AG20443 (cell line): Measurements from ENCODE around the gene SPHK1.
"Not testable (repeated sequence)": the region's sequence is repeated elsewhere in the genome, so short reads cannot be mapped to it uniquely, and the experiment has no call there.

Source experiments
- DNase-seq: peaks from one replicate; pipeline ENCODE4 v3.0.0; 2012; ENCODE audit warnings: low spot score, mixed read lengths

The SPHK1 gene, protein sequence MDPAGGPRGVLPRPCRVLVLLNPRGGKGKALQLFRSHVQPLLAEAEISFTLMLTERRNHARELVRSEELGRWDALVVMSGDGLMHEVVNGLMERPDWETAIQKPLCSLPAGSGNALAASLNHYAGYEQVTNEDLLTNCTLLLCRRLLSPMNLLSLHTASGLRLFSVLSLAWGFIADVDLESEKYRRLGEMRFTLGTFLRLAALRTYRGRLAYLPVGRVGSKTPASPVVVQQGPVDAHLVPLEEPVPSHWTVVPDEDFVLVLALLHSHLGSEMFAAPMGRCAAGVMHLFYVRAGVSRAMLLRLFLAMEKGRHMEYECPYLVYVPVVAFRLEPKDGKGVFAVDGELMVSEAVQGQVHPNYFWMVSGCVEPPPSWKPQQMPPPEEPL

GRCh38 chr17:76384222-76384986 lies at the start of gene SPHK1:
Gene SPHK1 (plus strand): TSS chr17:76384609. CDS start chr17:76385645, 1,036 bp downstream.
- DNase-seq: peak; percentile 94

DNA sequence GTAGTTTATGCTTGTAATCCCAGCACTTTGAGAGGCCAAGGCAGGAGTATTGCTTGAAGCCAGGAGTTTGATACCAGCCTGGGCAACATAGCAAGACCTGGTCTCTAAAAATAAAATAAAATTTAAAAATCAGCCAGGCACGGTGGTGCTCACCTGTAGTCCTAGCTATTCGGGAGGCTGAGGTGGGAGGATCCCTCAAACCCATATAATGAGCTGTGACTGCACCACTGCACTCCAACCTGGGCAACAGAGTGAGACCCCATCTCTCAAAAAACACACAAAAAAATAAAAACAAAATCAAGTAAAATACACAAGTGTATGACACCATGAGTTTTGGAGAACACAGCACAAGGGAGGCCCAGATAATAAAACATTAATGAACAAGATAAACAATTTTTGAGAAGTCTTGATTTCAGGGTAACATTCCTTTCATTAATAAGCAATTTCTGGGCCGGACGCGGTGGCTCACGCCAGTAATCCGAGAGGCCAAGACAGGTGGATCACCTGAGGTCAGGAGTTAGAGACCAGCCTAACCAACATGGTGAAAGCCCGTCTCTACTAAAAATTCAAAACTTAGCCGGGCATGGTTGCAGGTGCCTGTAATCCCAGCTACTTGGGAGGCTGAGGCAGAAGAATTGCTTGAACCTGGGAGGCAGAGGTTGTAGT lies 48.6 kb upstream of the SPHK1 start:
- DNase-seq: no peak

GRCh38 chr17:76336756-76337412 lies 47.5 kb upstream of the SPHK1 start:
- no peak for DNase-seq

GRCh38 chr17:76337413-76337777 lies 47.0 kb upstream of the SPHK1 start:
- peak; percentile 61 for DNase-seq

DNA sequence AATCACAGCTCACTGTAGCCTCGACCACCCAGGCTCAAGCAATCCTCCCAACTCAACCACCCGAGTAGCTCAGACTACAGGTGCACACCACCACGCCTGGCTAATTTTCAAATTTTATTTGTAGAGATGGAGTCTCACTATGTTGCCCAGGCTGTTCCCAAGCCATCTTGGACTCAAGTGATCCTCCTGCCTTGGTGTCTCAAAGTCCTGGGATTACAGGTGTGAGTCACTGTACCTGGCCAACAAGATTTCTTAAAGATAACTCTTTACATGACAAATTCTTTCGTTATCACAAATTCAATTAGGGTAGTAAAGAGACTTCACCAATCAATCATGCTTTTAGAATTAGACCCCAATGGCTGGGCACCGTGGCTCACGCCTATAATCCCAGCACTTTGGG lies 43.1 kb upstream of the SPHK1 start:
- no peak for DNase-seq

DNA sequence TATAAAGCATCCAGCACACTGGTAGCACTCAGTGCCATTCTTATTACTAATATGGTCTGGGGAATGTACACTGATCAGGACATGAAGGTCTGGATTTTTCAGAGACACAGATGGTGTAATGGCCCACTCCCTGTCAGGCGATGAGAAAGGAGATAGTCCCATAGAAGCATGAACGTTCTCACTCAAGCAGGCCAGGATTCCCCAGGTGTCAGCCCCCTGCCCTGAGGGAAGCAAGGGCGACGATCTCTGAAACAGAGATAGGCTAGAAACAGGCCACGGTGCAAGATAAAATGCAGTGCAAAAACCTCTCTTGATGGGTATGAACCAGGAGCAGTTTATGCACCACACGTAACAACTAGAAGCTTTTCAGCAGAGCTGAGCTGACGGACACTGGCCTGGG lies 41.3 kb upstream of the SPHK1 start:
- no peak for DNase-seq

DNA sequence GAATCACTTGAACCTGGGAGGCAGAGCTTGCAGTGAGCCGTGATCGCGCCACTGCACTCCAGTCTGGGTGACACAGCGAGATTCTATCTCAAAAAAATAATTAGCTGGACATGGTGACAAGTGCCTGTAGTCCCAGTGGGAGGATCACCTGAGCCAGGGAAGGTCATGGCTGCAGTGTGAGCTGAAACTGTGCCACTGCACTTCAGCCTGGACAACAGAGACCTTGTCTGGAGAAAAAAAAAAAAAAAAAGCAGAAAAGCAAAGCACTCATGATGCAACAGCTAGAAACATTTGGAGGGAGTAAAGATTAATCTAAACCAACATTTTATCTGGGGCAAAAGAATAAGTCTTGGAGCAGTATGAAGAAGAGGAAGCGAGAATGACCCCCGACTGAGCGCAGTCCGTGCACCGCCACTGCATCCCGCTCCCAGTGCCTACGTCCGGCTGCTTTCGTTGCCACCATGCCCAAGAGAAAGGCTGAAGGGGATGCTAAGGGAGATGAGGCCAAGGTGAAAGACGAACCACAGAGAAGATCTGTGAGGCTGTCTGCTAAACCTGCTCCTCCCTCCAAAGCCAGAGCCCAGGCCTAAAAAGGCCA lies 38.9 kb upstream of the SPHK1 start:
- no peak for DNase-seq

- DNase-seq: not testable (repeated sequence)
Measured at GRCh38 chr17:76346936-76347335, 37.5 kb upstream of the SPHK1 start.

DNA sequence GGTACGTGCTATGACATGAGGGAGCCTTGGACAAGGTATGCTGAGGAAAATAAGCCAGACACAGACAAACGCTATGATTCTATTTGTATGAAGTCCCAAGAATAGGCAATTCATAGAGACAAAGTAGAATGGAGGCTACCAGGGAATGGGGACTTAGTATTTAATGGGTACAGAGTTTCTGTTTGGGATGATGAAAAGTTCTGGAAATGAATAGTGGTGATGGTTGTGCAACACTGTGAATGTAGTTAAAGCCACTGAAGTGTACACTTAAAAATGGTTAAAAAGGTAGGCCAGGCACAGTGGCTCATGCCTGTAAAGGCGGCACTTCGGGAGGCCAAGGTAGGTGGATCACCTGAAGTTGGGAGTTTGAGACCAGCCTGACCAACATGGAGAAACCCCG lies 33.9 kb upstream of the SPHK1 start:
- no peak for DNase-seq

GRCh38 chr17:76351526-76352071 lies 32.8 kb upstream of the SPHK1 start:
- no peak for DNase-seq

- DNase-seq: peak; percentile 70
Measured at GRCh38 chr17:76353004-76353598, 31.3 kb upstream of the SPHK1 start.

DNA sequence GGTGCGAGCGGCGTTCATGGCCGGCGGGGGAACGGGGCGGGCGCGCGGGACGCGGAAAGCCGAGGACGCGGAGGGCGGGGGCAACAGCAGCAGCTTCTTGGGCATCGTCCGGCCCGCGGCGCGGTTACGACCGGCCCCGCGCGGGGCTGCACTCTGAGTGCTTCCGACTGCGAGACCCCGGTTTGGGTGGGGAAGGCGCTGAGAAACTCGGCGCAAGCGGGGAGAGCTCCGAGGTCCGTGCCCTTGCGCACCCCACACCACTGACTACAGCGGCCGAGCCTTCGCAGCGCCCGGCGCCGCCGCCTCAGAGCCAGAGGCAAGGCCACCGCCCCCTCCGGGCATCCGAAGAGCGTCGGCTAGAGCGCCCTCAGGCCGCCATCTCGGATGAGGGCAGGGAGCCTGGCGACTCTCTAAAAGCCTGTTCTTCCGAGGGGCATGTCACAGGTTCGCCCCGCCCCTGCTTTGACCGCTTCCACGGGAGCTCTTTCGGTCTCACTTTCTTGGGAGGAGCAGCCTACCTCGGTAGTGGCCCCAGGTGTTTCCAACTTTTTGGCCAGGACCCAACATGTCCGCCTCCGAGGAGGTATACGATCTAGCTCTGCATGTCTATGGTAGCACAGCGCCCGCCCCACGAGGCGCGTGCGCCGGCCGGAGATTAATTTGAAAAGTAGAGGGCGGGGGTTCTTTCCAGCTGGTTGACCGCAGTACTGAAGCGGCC lies 30.7 kb upstream of the SPHK1 start, which contains the start of gene PRPSAP1:
Gene PRPSAP1, minus strand, starts transcription at position 318 of the 718 bp plus-strand sequence. Its CDS starts 213 bp downstream, at position 105.
- DNase-seq: peak; percentile 96

DNA sequence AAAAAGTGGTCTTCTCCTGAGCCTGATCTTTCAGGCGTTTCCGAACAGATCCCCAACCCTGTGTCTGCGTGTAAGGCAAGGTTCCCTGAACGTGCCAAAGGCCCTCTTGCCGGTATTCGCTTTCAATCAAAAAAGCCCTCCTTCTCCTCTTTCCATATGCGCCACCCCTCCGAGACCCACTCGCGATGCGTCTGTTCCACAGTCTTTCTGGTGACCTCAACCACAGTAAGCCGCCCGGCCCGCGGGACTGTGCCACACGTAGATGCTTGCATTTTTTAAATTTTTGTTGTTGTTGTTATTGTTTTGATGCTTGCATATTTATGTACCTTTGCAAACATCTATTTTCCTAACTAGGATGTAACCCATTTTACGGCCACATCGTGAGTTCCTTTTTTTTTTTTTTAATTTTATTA lies 30.1 kb upstream of the SPHK1 start:
- no peak for DNase-seq

DNA sequence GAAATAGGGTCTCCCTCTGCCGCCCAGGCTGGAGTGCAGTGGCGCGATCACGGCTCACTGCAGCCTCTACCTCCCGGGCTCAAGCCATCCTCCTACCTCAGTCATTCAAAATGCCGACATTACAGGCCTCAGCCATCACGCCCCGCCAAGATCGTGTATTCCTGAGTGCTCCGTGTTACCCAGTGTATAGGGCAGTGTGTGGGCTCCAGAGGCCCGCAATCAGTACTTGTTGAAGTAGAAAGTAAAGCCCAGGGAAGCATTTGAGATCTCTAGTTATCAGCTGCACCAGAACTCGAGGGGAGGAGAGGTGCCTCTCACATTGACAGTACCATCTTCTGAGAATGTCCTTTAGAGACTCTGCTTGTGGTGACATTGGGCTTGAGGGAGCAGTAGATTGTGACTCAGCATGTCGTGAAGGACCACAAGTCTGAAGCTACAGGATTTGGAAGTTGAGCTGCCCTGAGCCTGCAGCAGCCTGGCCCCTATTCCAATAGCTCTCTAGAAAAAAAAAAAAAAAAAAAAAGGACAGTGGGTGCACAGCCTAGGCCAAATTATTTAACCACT lies 29.6 kb upstream of the SPHK1 start:
- no peak for DNase-seq

- no peak for DNase-seq
Measured at GRCh38 chr17:76356803-76357456, 27.5 kb upstream of the SPHK1 start.

- no peak for DNase-seq
Measured at GRCh38 chr17:76357597-76358158, 26.7 kb upstream of the SPHK1 start.

DNA sequence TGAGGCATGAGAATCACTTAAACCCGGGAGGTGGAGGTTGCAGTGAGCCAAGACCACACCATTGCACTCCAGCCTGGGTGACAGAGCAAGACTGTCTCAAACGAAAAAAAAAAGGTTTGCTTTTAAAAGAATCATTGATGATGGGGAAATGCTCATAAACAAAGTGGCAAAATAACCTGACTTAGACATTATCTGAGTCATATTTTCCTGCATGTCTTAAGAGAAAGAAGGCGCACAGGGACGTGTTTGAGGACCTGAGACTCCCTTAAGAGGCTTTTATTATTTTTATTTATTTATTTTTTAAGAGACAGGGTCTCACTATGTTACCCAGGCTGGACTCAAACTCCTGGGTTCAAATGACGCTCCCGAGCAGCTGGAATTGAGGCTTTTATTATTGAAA lies 25.0 kb upstream of the SPHK1 start:
- DNase-seq: no peak

DNA sequence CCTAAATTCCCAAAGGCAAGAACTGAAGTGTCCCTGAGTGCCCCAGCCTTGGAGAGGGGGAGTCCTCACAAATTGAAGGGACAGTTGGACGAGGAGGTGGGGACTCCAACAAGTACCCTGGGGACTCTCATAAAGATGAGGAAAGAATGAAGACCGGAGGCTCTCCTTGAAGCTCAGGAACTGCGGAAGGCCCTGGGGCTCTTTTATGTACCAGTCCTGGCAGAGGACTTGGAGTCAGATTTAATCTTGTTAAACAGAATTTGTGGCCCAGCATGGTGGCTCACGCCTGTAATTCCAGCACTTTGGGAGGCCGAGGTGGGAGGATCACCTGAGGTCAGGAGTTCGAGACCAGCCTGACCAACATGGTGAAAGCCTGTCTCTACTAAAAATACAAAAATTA lies 24.6 kb upstream of the SPHK1 start:
- not testable (repeated sequence) for DNase-seq

DNA sequence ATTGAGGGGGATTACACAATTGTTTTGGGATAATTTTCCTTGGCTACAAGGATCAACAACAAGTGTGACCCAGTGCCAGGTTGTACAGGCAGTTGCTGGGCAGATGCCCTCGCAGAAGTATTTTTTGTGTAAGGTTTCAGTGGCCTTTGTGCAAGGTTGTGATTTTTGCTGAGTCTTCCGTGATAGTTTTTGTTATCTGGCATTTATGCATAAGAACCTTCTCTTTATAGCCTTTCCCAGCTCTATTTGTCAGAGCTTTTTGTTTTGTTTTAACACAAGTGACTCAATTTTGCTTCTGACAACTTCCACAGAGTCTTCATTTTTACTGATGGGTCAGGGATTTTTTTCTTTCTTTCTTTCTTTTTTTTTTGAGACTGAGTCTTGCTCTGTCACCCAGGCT lies 23.9 kb upstream of the SPHK1 start:
- DNase-seq: no peak
